ENCODE results near the gene TNP1. TPM values are rescaled to one million over a fixed set of nuclear protein-coding genes. Genes with fewer than 3 reads are reported as not detected.

TNP1 gene
- polyA plus RNA-seq, 1 experiment = not detected

GRCh38 chr2:216872040-216872439, 12.2 kb upstream of the TNP1 start:
- no peak for DNase-seq (ENCODE audit: low read depth)
- Histone ChIP-seq H3K27me3 (ENCODE audit: control insufficient read depth, insufficient read depth, low read length) (peaks cover 1% of the 10 kb centered on the region), H3K36me3 (ENCODE audit: control insufficient read depth, insufficient read depth, low read length) (no peaks in the 10 kb centered on the region), H3K4me3 (ENCODE audit: low read depth, low read length) (no peak overlapping the region)
- POLR2A ChIA-PET = no interaction called here
- CTCF ChIA-PET = interaction anchor here (1.3 kb wide), 1 partner anchor 15 kb away, joined by 3 read pairs; no protein-coding TSS in a partner anchor
- TF ChIP-seq CTCF (IDR thresholded peaks at IDR 0.05; ENCODE audit: insufficient read depth, low read depth, low read length) = no peak

GRCh38 chr2:216871333-216871934, 11.6 kb upstream of the TNP1 start:
- no peaks in the 10 kb centered on the region for H3K36me3 ChIP-seq (ENCODE audit: control insufficient read depth, insufficient read depth, low read length)
- no peak for TF ChIP-seq CTCF (IDR thresholded peaks at IDR 0.05; ENCODE audit: insufficient read depth, low read depth, low read length)
- CTCF ChIA-PET = interaction anchor here (1.3 kb wide), 1 partner anchor 15 kb away, joined by 3 read pairs; no protein-coding TSS in a partner anchor
- no peak overlapping the region for H3K4me3 ChIP-seq (ENCODE audit: low read depth, low read length)
- no peak for DNase-seq (ENCODE audit: low read depth)
- POLR2A ChIA-PET = no interaction called here
- H3K27me3 ChIP-seq (ENCODE audit: control insufficient read depth, insufficient read depth, low read length) = peaks cover 1% of the 10 kb centered on the region

- DNase-seq (ENCODE audit: low read depth) = no peak
- ChIA-PET POLR2A (no interaction called here), CTCF (no interaction called here)
- Histone ChIP-seq H3K27me3 (ENCODE audit: control insufficient read depth, insufficient read depth, low read length) (peaks cover 1% of the 10 kb centered on the region), H3K4me3 (ENCODE audit: low read depth, low read length) (no peak overlapping the region), H3K36me3 (ENCODE audit: control insufficient read depth, insufficient read depth, low read length) (no peaks in the 10 kb centered on the region)
- TF ChIP-seq CTCF (IDR thresholded peaks at IDR 0.05; ENCODE audit: insufficient read depth, low read depth, low read length) = no peak
These were observed 10.9 kb upstream of the TNP1 start for GRCh38 chr2:216870508-216871332.

- ChIA-PET POLR2A (interaction anchor here (0.6 kb wide), 1 partner anchor 9 kb away, joined by 4 read pairs; no protein-coding TSS in a partner anchor), CTCF (no interaction called here)
- TF ChIP-seq CTCF (IDR thresholded peaks at IDR 0.05; ENCODE audit: insufficient read depth, low read depth, low read length) = no peak
- Histone ChIP-seq H3K4me3 (ENCODE audit: low read depth, low read length) (no peak overlapping the region), H3K27me3 (ENCODE audit: control insufficient read depth, insufficient read depth, low read length) (no peaks in the 10 kb centered on the region; the same call in 1 of the 2 replicates), H3K36me3 (ENCODE audit: control insufficient read depth, insufficient read depth, low read length) (no peaks in the 10 kb centered on the region)
- no peak for DNase-seq (ENCODE audit: low read depth)
These were observed 6.7 kb upstream of the TNP1 start for GRCh38 chr2:216866515-216867095.

GRCh38 chr2:216865658-216866057, 5.8 kb upstream of the TNP1 start:
- POLR2A ChIA-PET = no interaction called here
- CTCF ChIA-PET = no interaction called here
- Histone ChIP-seq H3K27me3 (ENCODE audit: control insufficient read depth, insufficient read depth, low read length) (no peaks in the 10 kb centered on the region; the same call in 1 of the 2 replicates), H3K4me3 (ENCODE audit: low read depth, low read length) (no peak overlapping the region), H3K36me3 (ENCODE audit: control insufficient read depth, insufficient read depth, low read length) (no peaks in the 10 kb centered on the region)
- DNase-seq (ENCODE audit: low read depth) = no peak
- TF ChIP-seq CTCF (IDR thresholded peaks at IDR 0.05; ENCODE audit: insufficient read depth, low read depth, low read length) = no peak
